SK-N-SH treated with all-trans-retinoic acid at 6 μM for 48 hours (cell line): ENCODE measurements around the gene PCDH9.

Experiments used
- ARNTL ChIP-seq: fragments of 450-650 bp; formaldehyde crosslinking; IDR thresholded peaks from 2 replicates; pipeline ENCODE4 v1.5.0; 2020; ENCODE audit warnings: low read depth, mild to moderate bottlenecking, moderate library complexity, borderline replicate concordance
- BACH2 ChIP-seq: fragments of 250-450 bp; sonication (Bioruptor Pico); IDR thresholded peaks from 2 replicates; pipeline ENCODE4 v1.9.0; 2021; ENCODE audit warnings: mild to moderate bottlenecking, borderline replicate concordance
- CREB5 ChIP-seq: fragments of 250-450 bp; sonication (Bioruptor Pico); IDR thresholded peaks from 2 replicates; pipeline ENCODE4 v1.5.1; 2020; ENCODE audit warnings: low read depth, mild to moderate bottlenecking, moderate library complexity
- CSDC2 ChIP-seq: fragments of 250-450 bp; sonication (Bioruptor Pico); IDR thresholded peaks from 2 replicates; pipeline ENCODE4 v1.5.0; 2020; ENCODE audit warnings: mild to moderate bottlenecking, moderate library complexity
- CSRNP3 ChIP-seq: fragments of 250-450 bp; sonication (Bioruptor Pico); IDR thresholded peaks from 2 replicates; pipeline ENCODE4 v1.5.1; 2021; ENCODE audit warnings: mild to moderate bottlenecking, moderate library complexity
- GLIS3 ChIP-seq: fragments of 250-450 bp; sonication (Bioruptor Pico); IDR thresholded peaks from 2 replicates; pipeline ENCODE4 v1.5.0; 2020; ENCODE audit warnings: mild to moderate bottlenecking, moderate library complexity
- ZFP3 ChIP-seq: fragments of 250-450 bp; sonication (Bioruptor Pico); IDR thresholded peaks from 2 replicates; pipeline ENCODE4 v1.5.0; 2020; ENCODE audit warnings: mild to moderate bottlenecking, moderate library complexity
- TF ChIP-seq, protein P1 (sequence below): fragments of 250-450 bp; sonication (Bioruptor Pico); IDR thresholded peaks from 2 replicates; pipeline ENCODE4 v1.8.0; 2020; ENCODE audit warnings: mild to moderate bottlenecking, moderate library complexity, borderline replicate concordance

GRCh38 chr13:66915596-66916185 lies 314.4 kb downstream of the PCDH9 start:
- TF ChIP-seq CSRNP3 (CRISPR knock-in tag) (no peak), ZFP3 (CRISPR knock-in tag) (no peak), CSDC2 (CRISPR knock-in tag) (no peak), ARNTL (CRISPR knock-in tag) (no peak), CREB5 (CRISPR knock-in tag) (no peak), GLIS3 (CRISPR knock-in tag) (no peak), BACH2 (no peak)
- TF ChIP-seq, protein P1, sequence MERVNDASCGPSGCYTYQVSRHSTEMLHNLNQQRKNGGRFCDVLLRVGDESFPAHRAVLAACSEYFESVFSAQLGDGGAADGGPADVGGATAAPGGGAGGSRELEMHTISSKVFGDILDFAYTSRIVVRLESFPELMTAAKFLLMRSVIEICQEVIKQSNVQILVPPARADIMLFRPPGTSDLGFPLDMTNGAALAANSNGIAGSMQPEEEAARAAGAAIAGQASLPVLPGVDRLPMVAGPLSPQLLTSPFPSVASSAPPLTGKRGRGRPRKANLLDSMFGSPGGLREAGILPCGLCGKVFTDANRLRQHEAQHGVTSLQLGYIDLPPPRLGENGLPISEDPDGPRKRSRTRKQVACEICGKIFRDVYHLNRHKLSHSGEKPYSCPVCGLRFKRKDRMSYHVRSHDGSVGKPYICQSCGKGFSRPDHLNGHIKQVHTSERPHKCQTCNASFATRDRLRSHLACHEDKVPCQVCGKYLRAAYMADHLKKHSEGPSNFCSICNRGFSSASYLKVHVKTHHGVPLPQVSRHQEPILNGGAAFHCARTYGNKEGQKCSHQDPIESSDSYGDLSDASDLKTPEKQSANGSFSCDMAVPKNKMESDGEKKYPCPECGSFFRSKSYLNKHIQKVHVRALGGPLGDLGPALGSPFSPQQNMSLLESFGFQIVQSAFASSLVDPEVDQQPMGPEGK (CRISPR knock-in tag), result no peak
